GM18858 (cell line): ENCODE results near the gene ANKRD44.
"Not testable (repeated sequence)": the region's sequence is repeated elsewhere in the genome, so short reads cannot be mapped to it uniquely, and the experiment has no call there.

Source experiments
- ATAC-seq: cut with Tn5 transposase; IDR thresholded peaks from one replicate; pipeline ENCODE4 v1.9.1; 2021; ENCODE audit not compliant: unreplicated experiment

The ANKRD44 gene

DNA sequence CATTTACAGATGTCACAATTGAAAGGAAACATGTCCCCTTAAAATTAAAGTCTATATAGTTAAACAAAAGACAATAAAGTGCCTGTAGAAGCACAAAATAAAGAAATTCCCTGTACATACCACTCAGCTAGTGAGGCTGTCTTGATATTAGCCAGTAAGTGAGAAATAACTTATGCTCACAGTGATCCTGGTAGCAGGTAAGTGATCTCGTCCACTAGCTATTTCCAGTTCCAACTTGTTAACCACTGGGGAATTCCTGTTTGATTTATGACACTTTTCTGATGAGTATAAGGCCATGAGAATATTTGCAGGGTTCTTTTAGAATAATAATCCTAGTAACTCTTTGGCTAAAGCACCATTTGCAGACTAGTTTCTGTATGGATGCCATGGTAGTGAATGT, 256.1 kb downstream of the ANKRD44 start:
- ATAC-seq: no peak

DNA sequence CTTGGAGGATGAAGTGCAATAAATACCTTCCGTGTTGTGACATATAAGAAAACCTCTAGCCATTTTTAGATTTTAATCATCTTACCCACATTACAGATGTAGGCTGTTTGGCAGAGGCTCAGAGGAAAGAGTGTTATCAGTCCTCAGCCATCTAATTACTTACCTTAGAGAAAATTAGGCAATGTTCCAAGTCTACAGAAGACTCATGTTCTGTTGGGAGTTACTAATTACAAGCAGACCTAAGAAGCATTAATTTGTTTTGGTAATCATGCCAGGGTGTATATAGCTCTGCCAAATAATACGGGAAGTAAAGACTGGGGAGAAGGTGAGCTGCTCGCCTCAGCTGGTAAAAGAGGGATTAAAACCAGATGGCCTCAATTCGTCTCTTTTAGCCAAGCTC, 258.2 kb downstream of the ANKRD44 start:
- no peak for ATAC-seq

DNA sequence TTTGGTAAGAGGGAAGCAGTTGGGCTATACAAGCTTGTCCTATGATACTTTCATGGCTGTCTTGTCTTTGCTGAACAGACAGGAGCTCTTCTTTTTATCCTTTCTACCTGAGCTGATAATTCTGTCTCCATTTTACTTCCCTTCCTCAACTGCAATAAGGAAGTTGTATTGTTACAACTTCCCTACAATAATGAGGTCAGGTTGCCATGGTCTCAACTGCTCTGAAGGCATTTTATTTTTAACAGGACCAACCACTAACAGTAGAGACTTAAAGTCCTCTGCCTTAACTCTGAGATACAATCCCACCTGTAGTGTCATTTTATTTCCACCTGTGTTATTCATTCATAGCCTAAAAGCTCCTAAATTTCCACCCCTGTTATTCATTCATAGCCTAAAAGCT, 265.5 kb downstream of the ANKRD44 start:
- ATAC-seq: no peak

DNA sequence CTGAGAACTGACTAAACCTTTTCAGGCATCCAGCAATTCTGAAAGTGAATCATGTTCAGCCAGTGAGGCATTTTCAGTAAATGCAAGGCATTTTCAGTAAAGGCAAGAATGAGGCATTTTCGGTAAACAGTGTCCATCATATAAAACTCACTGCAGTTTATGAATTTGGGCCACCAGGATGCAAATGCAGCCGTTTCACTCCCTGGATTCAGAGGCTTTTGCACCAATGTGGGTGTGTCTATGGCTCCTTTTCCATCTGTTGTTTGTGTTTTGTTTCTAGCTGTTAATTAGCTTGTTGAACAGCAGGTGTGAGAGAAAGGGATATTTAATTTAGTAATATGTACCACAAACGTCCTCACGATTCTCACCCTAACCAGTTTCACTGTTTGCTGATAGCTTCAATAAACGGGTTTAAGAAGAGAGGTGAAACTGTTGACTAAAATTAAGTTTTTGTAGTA, 267.8 kb downstream of the ANKRD44 start:
- no peak for ATAC-seq

DNA sequence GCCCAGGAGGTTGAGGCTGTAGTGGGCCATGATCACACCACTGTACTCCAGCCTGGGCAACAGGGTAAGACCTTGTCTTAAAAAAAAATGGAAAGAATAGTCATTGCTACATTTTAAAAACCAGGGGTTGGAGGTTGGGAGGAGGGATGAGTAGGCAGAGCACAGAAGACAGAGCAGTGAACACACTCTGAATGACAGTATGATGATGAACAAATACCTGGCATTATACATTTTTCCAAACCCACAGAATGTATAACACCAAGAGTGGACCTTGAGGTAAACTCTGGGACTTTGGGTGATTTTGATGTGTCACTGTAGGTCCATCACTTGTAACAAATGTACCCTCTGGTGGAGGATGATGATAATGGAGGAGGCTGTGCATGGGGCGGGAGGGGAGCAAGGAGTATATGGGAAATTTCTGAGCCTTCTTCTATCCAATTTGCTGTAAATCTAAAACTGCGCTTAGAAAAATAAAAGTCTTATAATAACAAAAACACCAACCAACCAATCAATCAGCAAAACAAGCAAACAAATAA, 272.6 kb downstream of the ANKRD44 start:
- ATAC-seq: no peak

DNA sequence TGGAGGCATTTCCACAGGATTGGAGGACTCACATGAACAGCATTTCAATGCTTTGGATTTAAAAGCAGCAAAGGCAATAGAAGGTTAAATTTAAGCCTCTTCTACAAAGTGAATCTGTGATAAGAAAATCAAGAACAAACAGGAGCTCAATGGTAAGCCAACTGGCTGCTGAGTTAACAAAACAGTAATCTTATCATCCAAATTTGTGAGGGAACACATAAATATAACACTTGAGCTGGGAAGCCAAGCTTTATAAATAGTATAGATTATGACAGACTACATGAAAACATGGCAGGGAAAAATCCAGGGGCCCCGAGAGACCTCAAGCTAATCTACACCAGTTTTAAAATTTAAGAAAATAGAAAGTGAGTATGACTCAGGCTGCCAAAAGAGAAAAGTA, 275.6 kb downstream of the ANKRD44 start:
- no peak for ATAC-seq

DNA sequence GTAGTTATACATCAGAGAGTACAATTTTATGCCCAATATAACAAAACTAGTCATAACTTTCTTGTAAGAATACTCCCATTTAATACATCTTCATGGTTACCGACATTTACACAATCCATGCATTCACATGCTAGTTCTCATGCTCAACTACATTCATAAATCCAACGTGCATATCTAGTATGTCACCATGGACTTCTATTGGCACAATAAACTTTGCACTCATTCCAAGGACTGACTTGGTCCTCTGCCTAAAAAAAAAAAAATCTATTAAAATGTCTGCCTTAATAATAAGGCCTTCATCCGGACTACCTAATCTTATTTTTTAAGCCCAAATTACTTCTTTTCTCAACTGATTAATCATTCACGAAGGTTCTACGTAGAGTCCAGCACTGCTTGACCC, 276.3 kb downstream of the ANKRD44 start:
- no peak for ATAC-seq

DNA sequence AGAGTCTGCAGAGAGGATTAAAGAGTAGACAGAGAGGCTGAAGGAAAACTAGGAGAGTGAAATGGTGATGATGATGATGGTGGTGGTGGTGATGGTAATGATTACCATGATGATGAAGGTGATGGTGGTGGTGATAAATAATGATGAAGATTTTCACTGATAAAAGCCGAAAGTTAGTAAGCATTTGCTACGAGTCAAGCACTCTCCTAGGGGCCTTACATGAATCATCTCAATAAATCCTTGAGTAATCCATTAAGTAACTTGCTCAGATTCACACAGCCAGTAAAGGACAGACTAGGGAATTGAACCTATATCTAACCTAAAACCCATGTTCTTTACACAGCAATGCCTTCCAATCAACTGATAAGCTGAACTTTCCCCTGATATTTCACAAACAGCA, 277.4 kb downstream of the ANKRD44 start:
- ATAC-seq: no peak

DNA sequence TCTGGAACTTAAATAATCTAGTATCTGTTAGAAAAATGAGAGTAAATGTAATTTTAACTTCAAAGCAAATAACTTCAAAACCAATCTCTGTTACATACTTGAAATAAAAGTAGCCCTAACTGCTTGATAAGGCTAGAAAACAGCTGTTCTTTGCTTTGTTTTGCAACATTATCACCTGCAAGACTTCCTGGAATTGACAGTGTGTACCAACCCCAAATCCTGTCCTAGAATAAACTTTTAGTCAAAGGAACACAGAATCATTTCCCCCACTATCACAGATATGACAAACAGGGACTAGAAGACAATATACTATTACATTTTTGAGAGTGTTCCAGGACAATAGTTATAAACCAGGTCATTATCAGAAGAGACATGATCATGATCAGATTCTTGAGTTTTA, 278.8 kb downstream of the ANKRD44 start:
- ATAC-seq: no peak

DNA sequence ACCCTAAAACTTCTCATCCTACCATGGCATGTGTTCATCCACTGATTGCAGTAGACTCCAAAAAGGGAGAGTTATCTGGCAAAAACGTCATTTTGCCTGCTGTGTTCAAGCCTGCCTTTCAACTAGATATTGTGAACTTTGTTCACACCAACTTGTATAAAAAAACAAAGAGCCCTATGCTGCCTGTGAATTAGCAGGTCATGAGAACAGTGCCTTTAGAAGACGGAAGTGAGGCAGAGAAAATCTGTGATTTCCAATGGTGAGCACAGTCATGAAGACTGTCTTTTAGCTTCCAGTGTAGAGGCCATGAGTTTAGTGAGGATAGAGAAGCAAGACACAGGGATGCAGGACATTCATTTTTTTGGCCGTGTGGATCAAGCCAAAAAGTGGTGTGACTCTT, 280.5 kb downstream of the ANKRD44 start:
- no peak for ATAC-seq

DNA sequence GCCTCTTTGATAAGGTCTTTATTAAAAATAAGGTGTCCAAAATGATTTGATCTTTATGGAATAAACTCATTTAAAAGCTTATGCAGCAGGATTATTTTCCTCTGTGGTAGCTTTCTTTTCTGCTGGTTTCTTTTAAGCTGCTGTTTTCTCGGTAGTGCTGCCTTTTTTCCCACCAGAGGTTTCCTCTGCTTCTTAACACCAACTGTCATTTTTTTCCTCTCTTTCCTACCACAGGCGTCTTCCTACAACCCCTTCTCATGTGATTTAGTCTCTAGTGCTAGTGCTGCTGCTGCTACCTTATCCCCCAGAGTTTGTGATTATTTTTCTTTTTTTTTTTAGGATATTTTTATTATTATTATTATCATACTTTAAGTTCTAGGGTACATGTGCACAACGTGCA, 281.9 kb downstream of the ANKRD44 start:
- no peak for ATAC-seq

DNA sequence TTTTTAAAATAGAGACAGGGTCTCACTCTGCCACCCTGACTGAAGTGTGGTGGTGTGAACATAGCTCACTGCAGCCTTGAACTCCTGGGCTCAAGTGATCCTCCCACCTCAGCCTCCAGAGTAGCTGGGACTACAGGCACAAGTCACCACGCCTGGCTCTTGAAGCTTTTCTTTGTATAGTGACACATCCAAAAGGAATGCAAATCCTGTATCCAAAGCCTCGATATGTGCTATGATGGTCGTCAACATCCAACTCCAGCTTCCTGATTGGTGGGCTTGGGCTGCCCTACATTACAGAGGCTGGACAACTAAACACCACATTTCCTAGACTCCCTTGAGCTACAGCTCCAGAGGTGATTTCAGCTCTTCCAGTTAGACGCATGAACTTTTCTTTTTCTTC, 282.4 kb downstream of the ANKRD44 start:
- no peak for ATAC-seq

DNA sequence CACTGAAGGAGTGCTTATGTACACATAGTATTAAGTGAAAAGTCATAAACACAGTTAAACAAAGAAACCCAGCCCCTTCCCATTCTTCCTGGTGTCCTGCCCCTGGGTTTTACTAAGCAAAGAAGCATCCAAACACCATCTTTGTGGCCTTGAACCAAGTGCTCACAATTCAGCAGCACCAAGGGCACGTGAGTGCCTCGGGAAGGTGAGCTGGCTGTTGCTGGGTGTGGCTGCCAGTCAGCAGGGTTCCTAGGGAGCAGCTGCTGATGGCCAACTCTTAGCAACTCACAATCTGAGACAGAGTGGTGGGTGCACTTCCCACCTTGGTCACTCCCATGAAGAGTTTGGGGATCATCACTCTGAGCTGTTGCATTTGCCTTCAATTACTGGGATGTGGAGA, 286.4 kb downstream of the ANKRD44 start:
- ATAC-seq: no peak

DNA sequence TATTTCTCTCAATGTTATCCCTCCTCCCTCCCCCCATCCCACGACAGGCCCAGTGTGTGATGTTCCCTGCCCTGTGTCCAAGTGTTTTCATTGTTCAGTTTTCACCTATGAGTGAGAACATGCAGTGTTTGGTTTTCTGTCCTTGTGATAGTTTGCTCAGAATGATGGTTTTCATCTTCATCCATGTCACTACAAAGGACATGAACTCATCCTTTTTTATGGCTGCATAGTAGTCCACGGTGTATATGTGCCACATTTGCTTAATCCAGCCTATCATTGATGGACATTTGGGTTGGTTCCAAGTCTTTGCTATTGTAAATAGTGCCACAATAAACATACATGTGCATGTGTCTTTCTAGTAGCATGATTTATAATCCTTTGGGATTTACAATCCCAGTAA, 289.7 kb downstream of the ANKRD44 start:
- ATAC-seq: not testable (repeated sequence)

DNA sequence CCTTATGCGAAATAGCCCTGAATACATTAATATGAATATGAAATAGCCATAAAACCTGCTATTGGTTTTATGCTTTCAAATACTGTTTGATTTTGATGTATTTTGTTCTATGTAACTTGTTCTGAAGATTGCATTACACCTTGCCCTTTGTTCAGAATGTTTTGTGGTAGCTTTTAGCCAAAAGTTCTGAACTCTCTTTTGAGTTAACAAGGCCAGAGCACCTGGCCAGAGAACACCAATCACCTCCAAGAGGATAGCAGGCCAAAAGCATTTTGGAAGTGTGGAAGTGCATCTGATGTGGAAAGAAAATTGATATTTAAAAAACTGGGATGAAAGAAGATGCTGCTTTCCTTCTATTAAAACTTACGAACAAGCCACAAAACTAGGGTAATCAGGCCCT, 297.5 kb downstream of the ANKRD44 start:
- no peak for ATAC-seq

DNA sequence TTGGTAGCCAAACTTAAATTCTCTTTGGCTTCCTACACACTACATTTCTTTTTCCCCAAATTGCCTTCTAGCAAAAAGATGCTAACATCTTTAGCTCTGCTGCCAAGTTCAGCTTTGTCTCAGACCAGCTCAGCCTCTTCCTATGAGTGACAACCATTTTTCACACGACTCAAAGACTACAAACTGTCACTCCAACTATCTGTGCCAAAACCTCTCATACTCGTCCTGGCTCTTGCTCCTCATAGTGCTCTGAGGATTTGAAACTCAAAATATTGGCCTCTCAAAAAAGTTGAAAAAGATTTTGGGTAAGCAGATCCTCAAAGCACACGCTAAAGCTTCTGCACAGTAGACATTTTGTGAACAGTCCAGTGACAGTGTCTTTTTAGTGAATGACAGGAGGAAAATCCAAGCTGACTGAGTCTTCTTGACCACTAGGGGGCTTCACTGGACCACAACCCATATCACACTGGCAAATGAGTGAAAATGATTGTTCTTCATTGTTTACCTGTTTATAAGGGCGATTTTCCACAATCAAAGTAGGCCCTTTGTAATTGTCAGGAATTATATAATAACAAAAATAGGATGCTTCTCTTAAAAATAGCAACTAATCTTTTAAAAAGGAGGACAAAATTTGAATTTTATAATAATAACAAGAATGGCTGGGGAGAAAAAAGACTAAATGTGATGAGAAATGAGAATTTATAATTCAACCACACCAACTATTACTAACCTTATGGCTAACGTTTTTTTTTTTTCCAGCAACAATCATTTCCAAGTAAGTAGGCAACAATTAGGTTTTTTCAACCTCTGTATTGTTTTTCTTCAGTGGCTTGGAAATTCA, 298.6 kb downstream of the ANKRD44 start:
- peak; percentile 62 for ATAC-seq

DNA sequence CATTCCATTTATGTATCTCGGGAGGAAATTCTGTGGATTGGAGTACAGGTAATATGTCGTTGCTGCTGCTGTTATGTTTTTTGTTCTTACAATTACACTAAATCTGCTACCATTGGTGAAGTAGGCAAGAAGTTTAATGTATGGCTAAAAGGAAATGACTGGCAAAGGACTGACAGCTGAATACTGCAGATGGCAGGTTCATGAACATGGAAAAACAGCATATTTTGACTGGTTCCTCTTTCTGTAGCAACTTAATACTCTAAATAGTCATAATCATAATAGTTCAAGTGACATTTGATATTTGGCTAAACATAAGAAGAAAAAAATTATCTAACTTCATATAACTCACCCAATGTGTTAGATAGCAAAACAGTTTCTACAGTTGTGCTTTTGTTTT, 299.6 kb downstream of the ANKRD44 start:
- no peak for ATAC-seq

DNA sequence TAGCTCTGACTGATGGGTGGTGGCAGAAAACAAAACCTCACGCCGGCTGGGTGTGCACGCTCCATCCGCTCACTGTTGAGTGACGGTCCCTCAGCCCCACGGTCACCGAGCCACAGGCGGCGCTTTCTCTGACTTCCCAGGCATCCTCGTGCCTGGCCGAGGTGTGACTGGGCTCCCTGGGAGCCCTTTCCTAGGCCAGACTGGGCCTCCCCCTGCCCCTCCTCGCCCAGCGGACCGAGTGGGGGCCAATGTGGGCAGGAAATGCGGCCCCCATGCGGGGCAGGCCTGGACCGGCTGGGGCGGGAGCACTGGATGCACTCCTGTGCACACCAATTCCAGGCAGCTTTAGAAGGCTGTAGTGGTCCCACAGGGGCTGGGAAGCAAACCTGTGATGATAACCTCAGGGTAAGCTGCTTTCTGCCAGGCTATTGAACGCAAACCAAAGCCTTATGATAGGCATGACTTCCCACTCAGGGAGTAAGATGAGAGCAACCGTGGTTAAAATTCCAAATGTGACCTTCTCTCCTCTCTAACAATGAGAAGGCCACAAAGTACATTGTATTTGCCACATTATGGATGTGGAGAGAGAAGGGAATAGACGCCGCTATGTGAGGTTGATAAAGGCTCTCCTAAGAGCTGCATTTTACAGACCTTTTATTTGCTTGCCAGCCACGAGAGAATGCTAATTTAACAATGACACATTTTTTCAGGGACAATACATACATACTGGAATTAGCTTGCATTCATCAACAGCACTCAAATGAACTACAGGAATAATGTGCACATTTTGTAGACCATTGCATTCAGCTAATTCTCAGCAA, 300.2 kb downstream of the ANKRD44 start:
- ATAC-seq: no peak

DNA sequence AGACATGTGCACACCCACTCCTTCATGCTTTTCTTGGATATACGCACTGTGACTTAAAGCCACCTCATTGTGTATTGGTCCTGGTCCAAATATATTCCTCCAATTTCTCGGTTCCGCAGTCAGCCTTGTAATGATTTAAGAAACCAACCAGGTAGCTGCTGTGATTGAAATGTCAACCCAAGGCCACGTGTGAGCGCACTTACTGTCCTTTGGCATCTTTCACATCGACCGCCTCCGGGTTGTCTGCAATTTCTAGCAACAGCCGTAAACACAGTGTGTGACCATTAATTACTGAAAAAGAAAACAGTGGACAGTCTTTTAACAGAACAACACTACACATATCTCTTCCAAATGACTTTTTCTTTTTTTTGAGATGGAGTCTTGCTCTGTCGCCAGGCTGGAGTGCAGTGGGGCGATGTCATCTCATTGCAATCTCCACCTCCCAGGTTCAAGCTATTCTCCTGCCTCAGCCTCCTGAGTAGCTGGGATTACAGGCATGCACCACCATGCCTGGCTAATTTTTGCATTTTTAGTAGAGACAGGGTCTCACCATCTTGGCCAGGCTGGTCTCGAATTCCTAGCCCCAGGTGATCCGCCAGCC, 301.7 kb downstream of the ANKRD44 start:
- not testable (repeated sequence) for ATAC-seq

DNA sequence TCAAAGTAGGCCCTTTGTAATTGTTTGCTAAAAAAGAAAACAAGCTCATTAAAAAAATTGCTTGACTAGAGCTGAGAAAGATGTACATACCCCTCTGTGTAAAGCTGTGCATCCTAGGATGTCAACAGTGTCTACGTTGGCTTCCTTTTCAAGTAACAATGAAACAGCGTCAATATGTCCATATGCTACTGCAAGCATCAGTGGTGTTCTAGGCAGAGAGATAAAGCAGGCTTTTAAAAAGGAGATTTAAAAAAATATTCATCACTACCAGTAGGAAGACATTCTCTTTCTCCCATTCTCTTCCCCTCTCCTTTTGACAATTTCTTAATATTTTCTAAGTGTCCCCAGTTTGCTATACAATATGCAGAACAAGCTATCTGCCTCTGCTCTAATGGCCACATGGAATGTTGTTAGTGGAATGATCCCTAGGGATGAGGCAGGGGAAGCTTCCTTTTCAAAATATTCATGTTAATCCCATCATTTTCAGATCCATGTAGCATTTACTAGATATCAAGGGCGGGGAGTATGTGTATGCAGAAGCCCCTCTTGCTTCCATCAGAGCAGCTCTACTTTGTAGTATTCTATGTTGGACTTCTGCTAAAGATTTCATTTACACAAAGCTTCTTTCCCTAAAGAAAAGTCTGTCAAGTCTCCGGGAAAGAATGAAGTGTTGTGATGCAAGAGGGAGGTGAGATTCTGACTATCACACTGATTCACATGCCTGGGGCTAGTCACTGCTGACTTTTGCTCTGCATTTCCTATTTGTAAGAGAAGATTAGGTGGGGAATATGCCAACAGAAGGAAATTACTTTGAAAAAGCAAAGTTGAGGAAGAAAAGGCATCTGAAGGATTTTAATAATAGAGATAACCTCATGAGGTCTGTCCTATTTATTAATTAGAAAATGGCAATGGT, 302.6 kb downstream of the ANKRD44 start:
- ATAC-seq: no peak

DNA sequence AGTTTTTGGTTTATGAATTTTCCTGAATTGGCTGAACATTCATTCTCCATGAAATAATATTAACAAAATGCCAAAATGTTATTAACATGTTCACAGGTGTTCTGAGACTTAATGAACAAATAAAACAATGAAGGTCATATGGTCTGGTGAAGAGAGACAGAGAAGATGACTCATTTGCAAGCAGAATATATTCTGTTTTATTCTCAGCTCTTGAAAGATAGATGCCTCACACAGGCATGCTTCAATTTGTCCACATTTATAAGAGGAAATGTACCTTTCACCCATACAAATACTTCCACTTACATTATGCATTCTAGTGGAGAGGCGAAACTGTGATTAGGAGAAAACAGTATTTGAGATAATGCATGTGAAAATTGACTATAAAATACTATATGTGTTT, 308.7 kb downstream of the ANKRD44 start:
- ATAC-seq: no peak
